Osteocyte (in vitro differentiated cells): Measurements from ENCODE around the gene CLCN4. TPM values are rescaled to one million over a fixed set of nuclear protein-coding genes. Genes with fewer than 3 reads are reported as not detected.

ENCODE experiments used
- DNase-seq: peaks from one replicate; pipeline ENCODE4 v3.0.0; 2021; ENCODE audit warnings: mixed read lengths; ENCODE audit not compliant: unreplicated experiment; ENCODE audit errors: extremely low spot score
- H3K27ac Mint-ChIP-seq: one replicate; pipeline ENCODE4 v1.8.0; 2021; ENCODE audit warnings: mild to moderate bottlenecking, mixed read lengths; ENCODE audit not compliant: unreplicated experiment
- H3K27me3 Mint-ChIP-seq: one replicate; pipeline ENCODE4 v1.8.0; 2021; ENCODE audit warnings: mixed read lengths; ENCODE audit not compliant: unreplicated experiment
- H3K36me3 Mint-ChIP-seq: one replicate; pipeline ENCODE4 v1.8.0; 2021; ENCODE audit warnings: mixed read lengths; ENCODE audit not compliant: unreplicated experiment
- H3K4me1 Mint-ChIP-seq: one replicate; pipeline ENCODE4 v1.8.0; 2021; ENCODE audit warnings: mixed read lengths; ENCODE audit not compliant: unreplicated experiment
- H3K4me3 Mint-ChIP-seq: one replicate; pipeline ENCODE4 v1.8.0; 2021; ENCODE audit warnings: mild to moderate bottlenecking, moderate library complexity, mixed read lengths; ENCODE audit not compliant: unreplicated experiment
- H3K9me3 Mint-ChIP-seq: one replicate; pipeline ENCODE4 v1.8.0; 2021; ENCODE audit warnings: mixed read lengths; ENCODE audit not compliant: unreplicated experiment
- CTCF ChIP-seq: fragments of 200-600 bp; sonication (generic); IDR thresholded peaks from 2 replicates; pipeline ENCODE4 v1.5.0; 2021; ENCODE audit warnings: antibody characterized with exemption, mild to moderate bottlenecking, moderate library complexity
- total RNA-seq: library from RNA; stranded (reverse); gene quantifications from 2 replicates; pipeline ENCODE4 v1.2.1, GENCODE V29; 2021

Gene CLCN4
- total RNA-seq, 1 donor from 2014 or later: 2.3 TPM

- no peak overlapping the region for H3K27ac Mint-ChIP-seq
- peaks cover 21% of the 10 kb centered on the region for H3K9me3 Mint-ChIP-seq
- no peaks in the 10 kb centered on the region for H3K27me3 Mint-ChIP-seq
These were observed 39.2 kb downstream of the CLCN4 start for GRCh38 chrX:10195947-10196346.

GRCh38 chrX:10197279-10198210, 40.8 kb downstream of the CLCN4 start:
- Mint-ChIP-seq H3K9me3 (peaks cover 20% of the 10 kb centered on the region), H3K36me3 (no peaks in the 10 kb centered on the region), H3K4me3 (no peak overlapping the region), H3K27ac (no peak overlapping the region), H3K4me1 (no peaks in the 10 kb centered on the region), H3K27me3 (no peaks in the 10 kb centered on the region)
- no peak for DNase-seq
- TF ChIP-seq CTCF: no peak

More at GRCh38 chrX:10195947-10196346, 39.2 kb downstream of the CLCN4 start:
- Mint-ChIP-seq H3K4me3 (no peak overlapping the region), H3K4me1 (no peaks in the 10 kb centered on the region), H3K36me3 (no peaks in the 10 kb centered on the region)
- TF ChIP-seq CTCF: no peak
- no peak for DNase-seq

GRCh38 chrX:10198254-10198653, 41.5 kb downstream of the CLCN4 start:
- H3K27ac Mint-ChIP-seq: no peak overlapping the region
- no peak for DNase-seq
- H3K27me3 Mint-ChIP-seq: no peaks in the 10 kb centered on the region
- H3K4me3 Mint-ChIP-seq: no peak overlapping the region
- H3K9me3 Mint-ChIP-seq: peaks cover 13% of the 10 kb centered on the region
- TF ChIP-seq CTCF: no peak
- H3K36me3 Mint-ChIP-seq: no peaks in the 10 kb centered on the region
- H3K4me1 Mint-ChIP-seq: no peaks in the 10 kb centered on the region

GRCh38 chrX:10199212-10199611, 42.4 kb downstream of the CLCN4 start:
- Mint-ChIP-seq H3K27ac (no peak overlapping the region), H3K4me1 (no peaks in the 10 kb centered on the region), H3K9me3 (peaks cover 8% of the 10 kb centered on the region), H3K36me3 (no peaks in the 10 kb centered on the region), H3K27me3 (no peaks in the 10 kb centered on the region), H3K4me3 (no peak overlapping the region)
- no peak for DNase-seq
- TF ChIP-seq CTCF: no peak

- Mint-ChIP-seq H3K27me3 (no peaks in the 10 kb centered on the region), H3K4me3 (no peak overlapping the region), H3K36me3 (peaks cover 5% of the 10 kb centered on the region), H3K4me1 (no peaks in the 10 kb centered on the region), H3K27ac (no peak overlapping the region), H3K9me3 (peaks cover 11% of the 10 kb centered on the region)
- no peak for DNase-seq
- TF ChIP-seq CTCF: no peak
These were observed 46.8 kb downstream of the CLCN4 start for GRCh38 chrX:10203617-10204016.
